Stimulated activated CD8-positive, alpha-beta memory T cell treated with anti-CD3 and anti-CD28 coated beads, Interleukin-4, amount 100 ng/mL, for 48 hours (primary cell): Measurements from ENCODE around the gene PWP2.
A peak's percentile ranks its signal among the peaks of the same experiment; 100 is the strongest.

ENCODE experiments used
- DNase-seq: peaks from one replicate; pipeline ENCODE4 v3.0.0-alpha.2; 2020

Gene PWP2

DNA sequence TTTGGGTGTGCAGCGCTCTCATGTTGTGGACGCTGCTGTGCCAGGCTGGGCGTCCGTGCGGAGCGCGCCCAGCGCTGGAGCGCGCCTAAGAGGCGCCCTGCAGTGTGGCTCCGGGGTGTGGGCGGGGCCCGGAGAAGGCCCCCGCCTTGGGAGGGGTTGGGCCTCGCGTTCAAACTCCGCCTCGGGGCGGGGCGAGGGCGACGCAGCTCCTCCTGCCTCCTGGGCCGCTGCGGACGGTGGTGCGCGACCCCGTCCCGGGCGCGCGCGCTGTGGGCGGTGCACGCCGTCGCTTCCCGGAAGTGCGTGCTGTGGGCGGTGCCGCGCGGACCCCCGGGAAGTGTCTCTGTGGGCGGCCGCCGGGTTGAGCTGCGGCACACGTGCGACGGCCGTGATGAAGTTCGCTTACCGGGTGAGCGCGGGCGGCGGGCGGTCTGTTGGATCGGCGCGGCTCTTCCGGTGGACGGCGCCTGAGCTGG, at the start of gene PWP2:
TSS of gene PWP2 (plus strand) at position 374 of the 476 bp plus-strand sequence. CDS start at position 392, 18 bp downstream.
- DNase-seq, result peak; percentile 52

DNA sequence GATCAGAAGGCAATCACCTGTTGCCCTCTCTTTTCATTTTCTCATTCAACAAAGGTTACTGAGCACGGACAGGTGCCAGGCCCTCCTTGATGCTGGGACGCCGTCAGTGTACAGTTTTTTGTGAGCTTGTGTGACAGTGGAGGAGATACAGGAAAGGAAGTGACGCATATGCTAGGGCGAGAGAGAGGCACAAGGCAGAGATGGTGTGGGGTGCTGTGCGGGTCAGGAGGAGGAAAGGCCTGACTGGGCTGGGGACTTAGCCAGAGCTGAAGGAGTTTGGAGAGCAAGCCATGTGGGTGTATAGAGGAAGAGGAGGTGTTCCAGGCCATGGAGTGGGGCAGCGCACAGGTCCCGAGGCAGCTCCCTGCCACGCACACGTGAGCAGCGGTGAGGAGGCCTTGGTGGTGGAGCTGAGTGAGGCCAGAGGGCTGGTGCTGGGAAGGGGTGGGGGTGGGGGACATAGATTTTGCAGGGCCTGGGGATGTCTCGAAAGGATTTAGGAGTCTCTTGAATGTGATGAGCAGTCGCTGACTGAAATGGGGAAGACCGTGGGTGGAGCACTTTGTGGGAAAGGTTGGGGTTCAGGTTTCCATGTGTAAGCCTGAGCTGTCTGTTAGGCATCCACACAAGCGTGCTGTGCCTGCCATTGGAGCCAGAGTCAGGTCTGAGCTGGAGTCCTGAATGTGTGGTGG, 49.1 kb upstream of the PWP2 start:
- DNase-seq, result peak; percentile 81

DNA sequence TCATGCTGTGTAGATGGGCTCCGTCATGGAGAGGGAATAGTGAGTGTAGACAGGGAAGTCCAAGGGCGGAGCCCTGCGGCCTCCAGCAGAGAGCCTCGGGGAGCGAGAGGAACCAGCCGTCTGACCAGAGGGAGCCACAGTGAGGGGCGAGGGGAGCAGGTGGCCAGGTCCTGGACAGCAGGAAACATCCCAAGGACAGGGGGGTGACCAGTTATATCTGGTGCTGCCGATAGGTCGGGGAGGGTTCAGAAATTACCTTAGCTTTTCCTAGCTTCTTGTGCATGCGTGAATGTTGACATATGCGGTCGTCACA, 48.6 kb upstream of the PWP2 start:
- no peak for DNase-seq

DNA sequence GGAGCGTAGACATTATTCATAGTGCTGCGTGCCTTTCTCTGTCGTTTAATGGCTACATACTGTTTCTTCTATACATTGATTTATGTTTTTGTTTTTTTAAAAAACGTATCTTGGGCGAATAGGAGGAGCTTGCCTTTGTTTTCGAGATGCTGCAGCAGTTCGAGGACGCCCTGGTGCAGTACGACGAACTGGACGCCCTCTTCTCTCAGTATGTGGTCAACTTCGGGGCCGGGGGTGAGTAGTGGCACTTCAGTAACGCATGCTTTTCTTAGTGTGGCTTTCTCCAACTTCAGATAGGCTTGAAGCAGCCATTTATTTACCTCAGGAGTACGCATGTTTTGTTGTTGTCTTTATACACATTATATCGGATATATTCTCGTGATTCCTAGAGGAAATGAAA, 48.2 kb upstream of the PWP2 start:
- no peak for DNase-seq

DNA sequence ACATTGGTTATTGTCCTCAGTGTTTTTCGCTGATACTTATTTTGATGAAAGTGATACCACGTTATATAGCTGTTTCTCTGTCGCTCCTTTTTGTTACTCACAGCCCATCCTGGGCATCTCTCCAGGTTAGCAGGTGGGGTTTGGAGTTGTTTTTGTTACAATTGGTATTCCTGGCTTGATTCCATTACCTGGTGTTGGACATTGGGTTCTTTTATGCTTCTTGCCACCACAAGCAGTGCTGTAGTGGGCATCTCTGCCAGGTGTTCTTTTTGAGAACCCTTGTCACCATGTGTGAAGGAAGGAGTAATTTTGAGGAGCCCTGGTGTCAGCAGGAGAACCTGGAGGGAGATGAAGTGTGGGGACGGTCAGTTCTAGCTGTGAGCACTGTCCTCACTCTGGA, 47.5 kb upstream of the PWP2 start:
- no peak for DNase-seq

DNA sequence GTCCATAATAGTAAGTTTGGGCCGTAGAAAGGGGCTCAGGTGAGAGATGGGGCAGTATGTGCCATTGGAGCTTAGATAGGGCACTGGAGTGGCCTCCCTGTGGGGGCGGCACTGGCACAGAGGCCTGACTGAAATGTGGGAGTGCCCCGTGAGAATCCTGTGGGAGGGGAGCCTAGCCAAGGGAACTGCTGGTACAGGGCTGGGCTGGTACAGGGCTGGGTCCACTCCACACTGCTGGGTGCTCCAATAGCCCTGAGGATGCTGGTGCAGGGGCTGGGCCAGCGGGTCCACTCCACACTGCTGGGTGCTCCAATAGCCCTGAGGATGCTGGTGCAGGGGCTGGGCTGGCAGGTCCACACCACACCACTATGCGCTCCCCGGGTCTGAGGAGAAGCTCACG, 44.8 kb upstream of the PWP2 start:
- peak; percentile 17 for DNase-seq

DNA sequence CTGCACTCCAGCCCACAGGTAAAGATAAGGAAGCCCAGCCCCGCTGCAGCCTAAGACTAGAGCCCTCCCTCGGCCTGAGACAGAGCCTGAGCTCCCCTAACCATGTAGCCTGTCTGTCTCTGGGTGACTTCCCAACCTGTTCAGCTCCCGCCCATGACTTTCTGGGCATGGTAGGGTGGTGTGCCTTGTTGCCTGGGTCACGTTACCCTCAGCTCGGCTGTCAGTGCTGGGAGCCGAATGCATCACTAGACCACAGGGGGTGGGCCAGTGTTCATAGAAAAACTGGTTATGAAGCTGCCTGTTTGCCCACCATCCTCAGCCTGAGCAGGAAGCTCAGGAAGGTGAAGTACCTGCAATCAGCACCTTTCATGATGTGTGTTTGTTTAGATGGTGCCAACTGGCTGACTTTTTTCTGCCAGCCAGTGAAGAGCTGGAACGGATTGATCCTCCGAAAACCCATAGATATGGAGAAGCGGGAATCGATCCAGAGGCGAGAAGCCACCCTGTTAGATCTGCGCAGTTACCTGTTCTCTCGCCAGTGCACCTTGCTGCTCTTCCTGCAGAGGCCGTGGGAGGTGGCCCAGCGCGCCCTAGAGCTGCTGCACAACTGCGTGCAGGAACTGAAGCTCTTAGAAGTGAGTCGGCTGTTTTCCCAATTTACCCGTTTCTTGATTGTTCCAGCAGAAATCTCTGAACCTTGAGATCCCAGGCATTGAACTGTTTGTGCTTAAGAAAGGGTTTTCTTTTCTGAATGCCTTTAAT, 43.9 kb upstream of the PWP2 start:
- peak; percentile 23 for DNase-seq

DNA sequence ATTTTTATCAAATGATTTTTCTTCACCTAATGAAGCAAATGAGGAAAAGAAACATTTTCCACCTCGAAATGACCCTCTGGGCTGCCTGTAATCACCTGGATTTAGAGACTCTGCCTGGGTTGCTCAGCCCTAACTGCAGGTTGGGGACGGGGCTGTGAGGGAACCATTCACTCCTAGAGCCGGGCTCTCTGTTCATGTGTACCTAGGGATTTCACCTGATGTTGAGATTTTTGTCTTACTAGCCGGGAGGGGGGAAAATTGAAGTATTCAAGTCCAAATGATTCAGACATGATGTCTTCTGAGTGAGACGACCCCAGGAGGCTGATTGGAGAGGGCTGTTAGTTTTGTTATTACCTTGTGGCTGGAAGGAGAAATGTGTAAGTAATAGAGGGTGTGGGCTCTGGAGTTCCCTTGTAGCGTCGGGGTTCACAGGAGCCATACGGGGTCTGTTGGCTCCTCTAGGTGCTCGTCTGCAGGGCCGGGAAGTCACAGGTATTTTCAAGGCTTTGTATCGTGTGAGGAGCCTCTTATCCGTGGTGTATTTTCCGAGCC, 42.3 kb upstream of the PWP2 start:
- DNase-seq, result peak; percentile 42

DNA sequence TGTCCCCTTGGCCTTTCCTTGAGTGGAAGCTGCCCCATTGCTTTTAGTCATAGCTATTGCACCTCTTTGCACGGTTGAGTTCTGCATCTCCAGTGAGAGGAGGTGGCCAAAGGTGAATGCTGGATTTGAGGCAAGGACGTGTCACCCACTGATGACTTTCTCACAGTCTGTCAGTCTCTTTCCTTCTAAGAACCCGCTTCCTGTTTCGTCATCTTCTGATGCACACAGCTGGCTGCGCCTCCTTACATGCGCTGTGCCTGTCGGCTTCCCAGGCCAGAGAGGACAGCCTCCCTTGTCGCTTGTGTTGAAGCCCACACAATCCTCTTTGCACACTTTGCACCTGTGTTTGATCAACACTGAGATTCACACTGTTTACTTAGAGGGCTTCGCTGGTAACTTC, 41.8 kb upstream of the PWP2 start:
- peak; percentile 79 for DNase-seq

DNA sequence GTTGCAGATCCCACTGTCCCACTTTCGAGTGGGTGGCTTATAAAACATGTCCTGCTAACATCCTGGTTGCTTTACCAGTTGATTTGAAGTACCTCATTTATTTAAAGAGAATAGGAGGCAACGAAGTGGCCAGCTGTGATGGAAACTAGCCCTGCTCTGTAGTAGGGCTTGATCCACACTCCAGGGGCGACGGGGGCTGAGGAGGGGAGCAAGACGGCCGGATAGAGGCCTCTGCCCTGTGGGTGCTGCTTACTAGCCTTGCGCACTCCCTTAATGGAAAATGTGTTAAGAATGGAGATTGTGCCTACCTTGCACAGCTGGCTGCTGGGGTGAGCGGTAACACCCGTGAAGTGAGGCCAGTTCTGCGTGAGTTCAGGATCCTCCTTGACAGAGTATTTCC, 41.1 kb upstream of the PWP2 start:
- DNase-seq, result peak; percentile 24

DNA sequence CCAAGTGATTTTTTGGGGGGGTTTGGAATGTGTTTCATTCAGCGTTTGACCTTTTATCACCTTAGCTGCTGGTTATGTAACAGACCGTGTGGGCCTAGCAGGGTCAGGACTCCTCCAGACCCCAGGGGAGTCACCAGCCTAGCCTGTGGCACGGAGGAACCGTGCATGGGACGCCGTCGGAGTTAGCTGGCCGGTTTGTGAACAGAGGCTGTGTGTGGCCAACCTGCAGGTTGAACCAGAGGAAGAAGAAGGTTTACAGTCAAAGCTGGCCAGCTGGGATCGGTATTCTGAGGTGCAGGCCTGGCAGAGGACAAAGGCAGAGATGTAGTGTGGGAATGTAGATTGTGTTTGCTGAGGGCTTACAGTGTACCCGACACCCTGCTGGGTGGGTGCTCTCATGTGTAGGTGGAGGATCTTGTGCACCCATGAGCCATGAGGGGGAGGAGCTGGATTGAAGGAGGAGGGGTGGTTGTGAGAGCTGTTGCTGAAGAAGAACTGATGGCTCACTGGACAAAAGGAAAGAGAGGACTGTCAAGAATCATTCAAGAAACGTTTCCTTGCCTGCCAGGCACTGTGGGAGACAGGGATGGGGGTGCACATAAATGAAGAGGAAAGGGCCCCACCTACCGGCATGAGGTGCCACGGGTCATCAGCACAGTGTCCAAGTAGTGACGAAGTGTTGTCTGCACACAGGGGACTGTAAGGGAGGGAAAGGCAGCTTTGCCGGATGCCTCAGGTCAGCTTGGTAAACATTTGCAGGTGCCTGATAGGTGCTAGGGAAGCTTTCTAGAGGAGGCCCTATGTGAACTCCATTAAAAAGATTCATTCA, 40.0 kb upstream of the PWP2 start:
- DNase-seq, result no peak

DNA sequence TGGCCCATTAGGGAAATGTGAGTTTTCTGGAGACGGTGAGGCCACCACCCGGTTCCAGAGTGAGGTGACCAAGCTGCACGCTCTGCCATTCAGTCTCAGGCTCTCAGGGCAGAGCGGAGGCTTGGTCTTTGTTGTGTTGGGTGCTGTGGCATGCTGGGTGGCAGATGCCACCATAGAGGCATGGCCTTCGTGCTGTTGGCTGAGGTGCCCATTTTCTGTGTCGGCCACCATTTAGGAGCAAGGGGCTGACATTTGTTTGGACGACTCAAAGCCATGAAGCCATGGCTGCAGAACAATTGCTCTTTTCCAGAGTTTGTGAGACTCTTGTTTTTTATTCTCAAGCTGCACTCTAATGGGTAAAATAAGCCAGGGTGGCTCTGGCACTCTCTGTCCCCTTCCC, 36.8 kb upstream of the PWP2 start:
- no peak for DNase-seq

DNA sequence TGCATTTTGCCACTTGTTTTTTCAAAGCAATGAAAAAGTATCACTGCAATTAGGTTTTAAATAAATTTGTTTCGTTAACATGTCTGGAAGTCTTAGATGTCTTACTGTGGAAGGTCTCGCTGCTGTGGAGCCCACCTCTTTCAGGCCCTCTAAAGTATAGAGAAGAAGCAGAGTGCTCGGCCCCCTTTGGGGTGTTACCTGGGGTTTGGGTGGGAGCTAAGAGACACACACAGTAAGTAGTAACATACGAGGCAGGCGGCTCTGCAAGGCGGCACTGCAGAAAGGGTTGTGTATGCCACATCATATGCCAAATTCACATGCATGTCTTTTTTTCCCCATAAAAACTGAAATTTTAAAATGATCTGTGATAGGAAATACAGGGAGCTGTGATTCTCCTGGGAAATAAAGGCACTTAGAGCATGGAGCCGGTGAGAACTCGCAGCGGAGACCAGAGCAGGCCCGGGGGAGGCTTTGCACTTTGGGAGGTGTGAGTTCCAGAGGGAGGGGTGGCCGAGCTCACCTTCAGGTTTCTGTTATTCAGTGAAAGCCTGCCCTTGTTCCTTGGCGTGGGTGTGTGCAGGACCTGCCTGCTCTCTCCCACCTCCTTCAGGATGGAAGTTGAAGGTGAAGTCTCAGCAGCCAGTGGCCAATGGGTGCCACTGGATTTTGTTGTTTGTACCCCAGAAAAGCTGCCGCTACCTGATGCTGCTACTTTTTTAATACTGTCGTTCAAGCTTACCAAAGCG, 35.7 kb upstream of the PWP2 start:
- no peak for DNase-seq

DNA sequence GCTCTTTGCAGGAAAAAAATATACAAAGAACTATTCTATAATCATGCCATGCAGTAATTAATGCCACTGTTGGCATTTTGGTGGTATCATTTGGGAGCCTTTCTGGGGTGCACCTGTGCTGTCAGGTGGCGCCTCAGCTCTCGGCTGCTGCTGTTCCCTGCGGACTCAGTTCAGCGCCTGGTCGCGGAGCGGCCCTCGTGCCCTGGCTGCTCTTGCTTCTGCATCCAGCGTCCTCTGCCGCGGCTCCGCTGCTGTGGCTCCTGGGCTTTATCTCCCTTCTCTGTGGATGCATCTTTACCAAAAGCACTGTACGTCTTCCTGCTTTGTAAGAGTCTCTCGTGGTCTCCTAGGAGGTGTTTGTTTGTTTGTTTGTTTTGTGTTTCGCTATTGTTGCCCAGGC, 35.1 kb upstream of the PWP2 start:
- no peak for DNase-seq

DNA sequence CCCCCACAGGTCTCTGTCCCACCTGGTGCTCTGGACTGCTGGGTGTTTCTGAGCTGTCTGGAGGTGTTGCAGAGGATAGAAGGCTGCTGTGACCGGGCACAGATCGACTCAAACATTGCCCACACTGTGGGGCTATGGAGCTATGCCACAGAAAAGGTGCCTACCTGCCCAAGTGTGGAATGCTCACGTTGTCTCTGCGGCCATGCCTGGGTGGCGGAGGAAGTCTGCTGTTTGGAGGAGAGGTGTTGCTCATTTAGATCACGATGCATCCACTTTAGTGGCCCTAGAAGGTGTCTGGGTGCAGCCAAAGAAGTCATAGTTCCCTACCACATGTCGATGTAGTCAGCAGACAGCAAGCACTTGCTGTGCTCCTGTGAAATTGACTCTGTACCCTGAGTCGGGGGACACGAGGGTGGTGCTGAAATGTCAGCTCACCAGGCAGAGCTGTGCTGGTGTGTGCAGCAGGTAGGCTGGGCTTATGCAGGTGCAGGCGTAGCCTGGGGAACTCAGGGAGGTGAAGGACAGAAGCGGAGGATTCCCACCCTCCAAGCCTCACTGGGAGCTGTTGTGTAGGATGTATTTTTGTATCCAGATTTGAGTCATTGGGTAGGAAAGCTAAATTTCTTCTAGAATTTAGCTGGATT, 32.8 kb upstream of the PWP2 start:
- no peak for DNase-seq

DNA sequence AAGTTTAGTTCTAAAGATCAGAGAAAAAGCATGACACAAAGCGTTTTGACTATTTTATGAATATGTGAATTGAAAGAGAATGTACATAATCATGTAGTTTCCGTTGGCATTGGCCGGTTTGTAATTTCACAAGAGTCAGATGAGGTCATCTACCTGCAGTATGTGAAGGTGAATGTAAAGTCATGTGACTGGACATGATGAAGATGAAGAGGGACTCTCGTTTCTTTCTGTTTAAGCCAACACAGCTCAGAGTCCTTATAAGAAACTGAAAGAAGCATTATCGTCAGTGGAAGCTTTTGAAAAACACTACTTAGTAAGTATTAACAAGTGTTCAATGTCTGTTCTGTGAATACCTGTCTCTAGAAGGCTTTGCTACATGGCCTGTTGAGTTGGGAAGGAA, 30.9 kb upstream of the PWP2 start:
- DNase-seq, result no peak

DNA sequence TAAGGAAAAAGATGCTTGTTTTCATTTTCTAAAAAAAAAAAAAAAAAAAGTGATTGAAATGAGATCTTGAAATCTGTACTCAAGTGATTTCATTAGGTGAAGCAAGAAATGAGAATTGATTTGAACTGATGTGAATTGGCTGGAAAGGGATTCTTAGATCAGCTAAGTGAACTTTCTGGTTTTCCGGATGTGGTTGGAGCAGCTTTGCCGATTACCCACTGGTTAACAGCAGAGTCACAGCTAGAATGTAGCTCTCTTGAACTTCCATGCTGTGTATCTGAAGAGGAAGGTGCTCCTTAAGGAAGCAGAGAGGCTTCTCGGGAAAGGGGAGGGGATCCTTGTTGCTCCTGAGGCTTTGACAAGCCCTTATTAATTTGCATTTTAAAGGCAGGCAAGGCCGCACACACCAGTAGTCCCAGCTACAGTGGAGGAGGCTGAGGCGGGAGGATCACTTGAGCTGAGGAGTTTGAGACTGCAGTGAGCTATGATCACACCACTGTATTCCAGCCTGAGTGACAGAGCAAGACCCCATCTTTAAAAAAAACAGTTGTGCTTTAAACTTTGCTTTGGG, 28.7 kb upstream of the PWP2 start:
- DNase-seq, result no peak

DNA sequence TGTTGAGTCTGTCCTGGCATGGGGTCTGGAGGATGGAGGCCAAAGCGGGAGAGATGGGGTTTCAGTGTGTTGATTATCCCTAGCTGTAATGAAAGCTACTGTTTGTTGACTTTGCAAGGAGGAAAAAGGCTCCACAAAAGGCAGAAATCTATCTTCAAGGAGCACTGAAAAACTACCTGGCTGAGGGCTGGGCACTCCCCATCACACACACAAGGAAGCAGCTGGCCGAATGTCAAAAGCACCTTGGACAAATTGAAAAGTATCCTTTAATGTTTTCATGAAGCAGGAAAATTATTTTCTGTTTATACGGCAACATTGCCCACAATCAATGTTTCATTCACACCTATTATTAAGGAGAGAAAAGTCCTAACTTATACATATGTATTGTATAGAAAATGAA, 27.8 kb upstream of the PWP2 start:
- no peak for DNase-seq

DNA sequence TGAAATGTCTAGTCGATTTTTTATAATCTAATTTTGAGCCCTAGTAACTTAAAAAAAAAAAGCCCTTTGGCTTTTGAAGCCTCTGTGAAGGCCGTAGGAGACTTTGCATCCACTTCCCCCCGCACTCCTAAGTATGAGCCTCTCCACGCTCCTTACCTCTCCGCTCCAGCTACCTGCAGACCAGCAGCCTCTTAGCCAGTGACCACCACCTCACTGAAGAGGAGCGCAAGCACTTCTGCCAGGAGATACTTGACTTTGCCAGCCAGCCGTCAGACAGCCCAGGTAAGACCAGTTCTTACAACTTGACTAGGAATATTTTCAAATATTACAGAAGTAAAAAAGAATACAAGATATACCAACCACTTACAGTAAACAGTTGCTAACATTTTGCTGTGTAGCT, 27.4 kb upstream of the PWP2 start:
- no peak for DNase-seq

DNA sequence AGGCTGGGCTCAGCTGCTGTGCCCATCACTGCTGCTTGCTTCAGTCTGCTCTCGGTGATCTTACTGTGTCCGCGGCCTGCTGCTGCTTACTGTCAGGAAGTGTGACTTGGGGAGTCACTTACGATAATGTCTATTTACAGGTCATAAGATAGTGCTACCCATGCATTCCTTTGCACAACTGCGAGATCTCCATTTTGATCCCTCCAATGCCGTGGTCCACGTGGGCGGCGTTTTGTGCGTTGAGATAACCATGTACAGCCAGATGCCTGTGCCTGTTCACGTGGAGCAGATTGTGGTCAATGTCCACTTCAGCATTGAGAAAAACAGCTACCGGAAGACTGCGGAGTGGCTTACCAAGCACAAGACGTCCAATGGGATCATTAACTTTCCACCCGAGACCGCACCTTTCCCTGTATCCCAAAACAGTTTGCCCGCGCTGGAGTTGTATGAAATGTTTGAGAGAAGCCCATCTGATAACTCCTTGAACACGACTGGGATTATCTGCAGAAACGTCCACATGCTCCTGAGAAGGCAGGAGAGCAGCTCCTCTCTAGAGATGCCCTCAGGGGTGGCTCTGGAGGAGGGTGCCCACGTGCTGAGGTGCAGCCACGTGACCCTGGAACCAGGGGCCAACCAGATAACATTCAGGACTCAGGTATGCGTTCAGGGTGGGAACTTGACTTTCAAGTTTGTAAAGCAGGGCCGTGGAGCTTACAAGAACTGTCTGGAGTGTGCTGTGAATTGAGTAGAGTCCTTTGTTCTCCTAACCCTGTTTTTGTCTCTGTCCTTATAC, 24.4 kb upstream of the PWP2 start:
- no peak for DNase-seq
